HepG2 (cell line): ENCODE measurements around the gene NOL4L. TPM values are rescaled to one million over a fixed set of nuclear protein-coding genes. Genes with fewer than 3 reads are reported as not detected.

Source experiments
- BORCS8-MEF2B ChIP-seq: sonication (generic); formaldehyde crosslinking; IDR thresholded peaks from 2 replicates; pipeline ENCODE4 v1.8.0; 2022; ENCODE audit warnings: mild to moderate bottlenecking, missing genetic modification reagents
- CENPX ChIP-seq: sonication (generic); formaldehyde crosslinking; IDR thresholded peaks from 2 replicates; pipeline ENCODE4 v1.9.0; 2021; ENCODE audit warnings: mild to moderate bottlenecking, missing genetic modification reagents, moderate library complexity
- EZH2 ChIP-seq: conservative IDR thresholded peaks from 2 replicates; pipeline ENCODE4 v1.6.1; 2012; ENCODE audit warnings: mild to moderate bottlenecking, low read depth, low read length, moderate library complexity
- JUN ChIP-seq: sonication (generic); formaldehyde crosslinking; IDR thresholded peaks from 2 replicates; pipeline ENCODE4 v1.4.0; 2020; ENCODE audit warnings: mild to moderate bottlenecking, missing genetic modification reagents
- MAF1 ChIP-seq: sonication (generic); formaldehyde crosslinking; IDR thresholded peaks from 2 replicates; pipeline ENCODE4 v1.5.0; 2020; ENCODE audit warnings: missing genetic modification reagents, borderline replicate concordance
- MEIS2 ChIP-seq: sonication (generic); formaldehyde crosslinking; IDR thresholded peaks from 2 replicates; pipeline ENCODE4 v1.9.0; 2021; ENCODE audit warnings: mild to moderate bottlenecking, missing genetic modification reagents
- NR2F1 ChIP-seq, 2 experiments: fragments of 450-650 bp in 1 of 2; formaldehyde crosslinking in 1 of 2; IDR thresholded peaks; 2 replicates each; pipeline versions ENCODE4 v1.5.0 to v1.6.1; 2016 to 2020; ENCODE audit warnings: mild to moderate bottlenecking in 1 of 2, missing compliant biosample characterization in 1 of 2, missing genetic modification reagents in 1 of 2, moderate library complexity in 1 of 2
- NRL ChIP-seq: sonication (generic); formaldehyde crosslinking; IDR thresholded peaks from 2 replicates; pipeline ENCODE4 v1.5.0; 2020; ENCODE audit warnings: missing genetic modification reagents, mild to moderate bottlenecking, moderate library complexity, borderline replicate concordance
- PAWR ChIP-seq: sonication (generic); formaldehyde crosslinking; IDR thresholded peaks from 2 replicates; pipeline ENCODE4 v1.4.0; 2020; ENCODE audit warnings: missing genetic modification reagents, mild to moderate bottlenecking, borderline replicate concordance
- RBM39 ChIP-seq: fragments of 200-400 bp; formaldehyde crosslinking; IDR thresholded peaks from one replicate; pipeline ENCODE4 v1.6.1; 2018; ENCODE audit warnings: antibody characterized with exemption, mild to moderate bottlenecking, low read depth, low read length; ENCODE audit not compliant: poor library complexity, severe bottlenecking
- TAF15 ChIP-seq: fragments of 200-400 bp; formaldehyde crosslinking; IDR thresholded peaks from one replicate; pipeline ENCODE4 v1.6.1; 2018; ENCODE audit warnings: mild to moderate bottlenecking, low read depth, low read length; ENCODE audit not compliant: poor library complexity, severe bottlenecking
- ZBTB49 ChIP-seq: sonication (generic); formaldehyde crosslinking; IDR thresholded peaks from 2 replicates; pipeline ENCODE4 v1.4.0; 2020; ENCODE audit warnings: missing genetic modification reagents, borderline replicate concordance
- ZNF160 ChIP-seq: sonication (generic); formaldehyde crosslinking; IDR thresholded peaks from 2 replicates; pipeline ENCODE4 v1.8.0; 2022; ENCODE audit warnings: mild to moderate bottlenecking, inconsistent platforms, missing genetic modification reagents
- ZNF20 ChIP-seq: sonication (generic); formaldehyde crosslinking; IDR thresholded peaks from 2 replicates; pipeline ENCODE4 v1.4.0; 2020; ENCODE audit warnings: mild to moderate bottlenecking, moderate library complexity, missing genetic modification reagents
- ZNF331 ChIP-seq: sonication (generic); formaldehyde crosslinking; IDR thresholded peaks from 2 replicates; pipeline ENCODE4 v1.4.0; 2020; ENCODE audit warnings: missing genetic modification reagents
- ZNF629 ChIP-seq: sonication (generic); formaldehyde crosslinking; conservative IDR thresholded peaks from 2 replicates; pipeline ENCODE4 v1.5.0; 2020; ENCODE audit warnings: missing genetic modification reagents
- ZNF841 ChIP-seq: sonication (generic); formaldehyde crosslinking; IDR thresholded peaks from 2 replicates; pipeline ENCODE4 v1.8.1; 2023; ENCODE audit warnings: missing genetic modification reagents, borderline replicate concordance
- polyA plus RNA-seq, 8 experiments: library from polyadenylated mRNA; depleted of rRNA in 3 of 8; stranded (reverse) in 7 of 8; unstranded in 1 of 8; fragments of >200 nt; fragmentation: Illumina TruSeq in 4 of 8; extraction: Trizol in 4 of 8; gene quantifications; 2 replicates each; pipeline versions ENCODE4 v1.2.1 to v1.2.3, GENCODE V29; 2011 to 2016; ENCODE audit warnings: low read depth in 4 of 8, missing spikeins in 1 of 8, mixed read lengths in 1 of 8; ENCODE audit not compliant: insufficient read depth in 1 of 8
- total RNA-seq, 5 experiments: library from RNA; depleted of rRNA; stranded (reverse); fragments of >200 nt; fragmentation: Illumina TruSeq; extraction: Trizol; gene quantifications; 2 replicates each; pipeline ENCODE4 v1.2.3, GENCODE V29; 2016; ENCODE audit warnings: low read depth in 1 of 5
- TF ChIP-seq, protein P1 (sequence below): sonication (generic); formaldehyde crosslinking; IDR thresholded peaks from 2 replicates; pipeline ENCODE4 v1.4.0; 2020; ENCODE audit warnings: mild to moderate bottlenecking, missing genetic modification reagents
- TF ChIP-seq, protein P2 (sequence below), 2 experiments: sonication (generic) in 1 of 2; formaldehyde crosslinking in 1 of 2; IDR thresholded peaks; 2 replicates each; pipeline versions ENCODE4 v1.5.1 to v1.6.1; 2011 to 2020; ENCODE audit warnings: borderline replicate concordance in 1 of 2, low read depth in 1 of 2, low read length in 1 of 2, mild to moderate bottlenecking in 1 of 2, missing genetic modification reagents in 1 of 2, moderate library complexity in 1 of 2
- TF ChIP-seq, protein P3 (sequence below): sonication (generic); formaldehyde crosslinking; IDR thresholded peaks from 2 replicates; pipeline ENCODE4 v1.9.0; 2021; ENCODE audit warnings: missing genetic modification reagents, mild to moderate bottlenecking, borderline replicate concordance

Gene NOL4L
- total and polyA plus RNA-seq, 2 of the 13 experiments (the other 11 are each of a cell fraction or from before 2014, with no cell fraction given) = 16.6 to 35.4 TPM

- TF ChIP-seq ZBTB49 (no peak), ZNF20 (CRISPR knock-in tag) (0 out of 2 replicates have a peak, but pooled peaks have one; percentile 69), TAF15 (no peak), ZNF841 (CRISPR knock-in tag) (no peak), JUN (peak; percentile 75), ZNF331 (CRISPR knock-in tag) (peak; percentile 90), NR2F1 (CRISPR knock-in tag; IDR thresholded peaks at IDR 0.05) (peak in 1 of 2 experiments; percentile 66; a peak in 2 of 4 replicates), CENPX (CRISPR knock-in tag) (no peak), MEIS2 (CRISPR knock-in tag) (peak; percentile 99), EZH2 (no peak), MAF1 (CRISPR knock-in tag) (peak; percentile 76; the same call in 1 of the 2 replicates), PAWR (CRISPR knock-in tag) (no peak), ZNF160 (CRISPR knock-in tag) (peak; percentile 74; the same call in 1 of the 2 replicates), BORCS8-MEF2B (CRISPR knock-in tag) (peak; percentile 66; the same call in 1 of the 2 replicates), NRL (CRISPR knock-in tag) (peak; percentile 62; the same call in 1 of the 2 replicates), RBM39 (peak; percentile 84), ZNF629 (CRISPR knock-in tag) (peak; percentile 48; the same call in 1 of the 2 replicates)
- TF ChIP-seq, protein P1, sequence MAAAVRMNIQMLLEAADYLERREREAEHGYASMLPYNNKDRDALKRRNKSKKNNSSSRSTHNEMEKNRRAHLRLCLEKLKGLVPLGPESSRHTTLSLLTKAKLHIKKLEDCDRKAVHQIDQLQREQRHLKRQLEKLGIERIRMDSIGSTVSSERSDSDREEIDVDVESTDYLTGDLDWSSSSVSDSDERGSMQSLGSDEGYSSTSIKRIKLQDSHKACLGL (CRISPR knock-in tag) = peak; percentile 80
- TF ChIP-seq, protein P2, sequence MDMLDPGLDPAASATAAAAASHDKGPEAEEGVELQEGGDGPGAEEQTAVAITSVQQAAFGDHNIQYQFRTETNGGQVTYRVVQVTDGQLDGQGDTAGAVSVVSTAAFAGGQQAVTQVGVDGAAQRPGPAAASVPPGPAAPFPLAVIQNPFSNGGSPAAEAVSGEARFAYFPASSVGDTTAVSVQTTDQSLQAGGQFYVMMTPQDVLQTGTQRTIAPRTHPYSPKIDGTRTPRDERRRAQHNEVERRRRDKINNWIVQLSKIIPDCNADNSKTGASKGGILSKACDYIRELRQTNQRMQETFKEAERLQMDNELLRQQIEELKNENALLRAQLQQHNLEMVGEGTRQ (IDR thresholded peaks at IDR 0.05; ENCODE audit: low read depth, low read length) = no peak
- TF ChIP-seq, protein P2 (CRISPR knock-in tag; IDR thresholded peaks at IDR 0.05; ENCODE audit: borderline replicate concordance) = peak; percentile 43; the same call in 1 of the 2 replicates
- TF ChIP-seq, protein P3, sequence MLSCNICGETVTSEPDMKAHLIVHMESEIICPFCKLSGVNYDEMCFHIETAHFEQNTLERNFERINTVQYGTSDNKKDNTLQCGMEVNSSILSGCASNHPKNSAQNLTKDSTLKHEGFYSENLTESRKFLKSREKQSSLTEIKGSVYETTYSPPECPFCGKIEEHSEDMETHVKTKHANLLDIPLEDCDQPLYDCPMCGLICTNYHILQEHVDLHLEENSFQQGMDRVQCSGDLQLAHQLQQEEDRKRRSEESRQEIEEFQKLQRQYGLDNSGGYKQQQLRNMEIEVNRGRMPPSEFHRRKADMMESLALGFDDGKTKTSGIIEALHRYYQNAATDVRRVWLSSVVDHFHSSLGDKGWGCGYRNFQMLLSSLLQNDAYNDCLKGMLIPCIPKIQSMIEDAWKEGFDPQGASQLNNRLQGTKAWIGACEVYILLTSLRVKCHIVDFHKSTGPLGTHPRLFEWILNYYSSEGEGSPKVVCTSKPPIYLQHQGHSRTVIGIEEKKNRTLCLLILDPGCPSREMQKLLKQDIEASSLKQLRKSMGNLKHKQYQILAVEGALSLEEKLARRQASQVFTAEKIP (CRISPR knock-in tag) = no peak
Measured at GRCh38 chr20:32541323-32542258, 43.5 kb downstream of the NOL4L start (continued).
